Measurements from ENCODE around the gene MED12. TPM values are rescaled to one million over a fixed set of nuclear protein-coding genes. Genes with fewer than 3 reads are reported as not detected.
"Not testable (repeated sequence)": the region's sequence is repeated elsewhere in the genome, so short reads cannot be mapped to it uniquely, and the experiment has no call there.

Gene MED12
- total RNA-seq, 2 donors from 2014 or later = 66.2 to 79.2 TPM

DNA sequence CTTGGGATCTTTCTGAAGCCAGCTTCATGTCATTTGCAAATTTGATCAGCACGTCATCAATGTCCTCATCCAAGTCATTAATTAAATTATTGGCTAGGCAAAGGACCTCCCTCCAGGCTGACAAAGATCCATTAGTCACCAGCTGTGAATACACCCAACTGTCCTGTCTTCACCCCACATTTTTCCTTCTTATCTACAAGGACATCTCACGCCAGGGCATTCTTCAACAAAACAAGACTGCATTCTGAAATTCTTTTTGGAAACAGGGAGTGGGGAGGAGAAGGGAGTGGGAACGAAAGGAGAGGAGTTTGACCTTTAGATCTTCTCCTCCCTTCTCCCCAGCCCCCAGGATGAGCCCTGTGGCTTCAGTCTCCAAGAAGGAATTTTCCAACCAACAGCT is 58.9 kb downstream of the MED12 start:
- H3K27ac Mint-ChIP-seq = no peak overlapping the region
- peaks cover 4% of the 10 kb centered on the region for H3K4me1 Mint-ChIP-seq
- peaks cover 2% of the 10 kb centered on the region for H3K36me3 Mint-ChIP-seq (ENCODE audit: low read depth)
- H3K9me3 ChIP-seq (ENCODE audit: control insufficient read depth, low read length, poor library complexity, severe bottlenecking) = no peaks in the 10 kb centered on the region
- ATAC-seq (no peak), DNase-seq (no peak)
- H3K27me3 Mint-ChIP-seq = no peaks in the 10 kb centered on the region
- no peak overlapping the region for H3K4me3 Mint-ChIP-seq

DNA sequence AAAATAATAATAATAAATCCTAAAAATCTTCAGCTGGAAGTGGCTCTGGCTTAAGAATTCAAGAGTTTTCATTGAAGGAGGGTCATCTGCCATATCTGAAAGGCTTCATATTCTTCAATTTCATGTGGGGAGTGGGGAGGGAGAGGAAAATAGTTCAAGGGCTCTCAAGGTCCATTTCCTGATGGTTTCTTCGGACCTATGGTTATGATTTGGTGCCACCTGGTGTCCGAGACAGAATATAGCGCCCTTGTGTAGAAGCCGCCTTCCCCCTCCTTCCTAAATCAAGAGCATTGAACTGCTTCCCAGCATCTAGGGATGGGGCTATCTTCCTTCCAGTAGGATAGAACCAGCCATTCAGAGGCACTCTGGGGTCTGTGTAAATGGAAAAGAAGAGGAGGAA is 60.5 kb downstream of the MED12 start:
- no peaks in the 10 kb centered on the region for H3K9me3 ChIP-seq (ENCODE audit: control insufficient read depth, low read length, poor library complexity, severe bottlenecking)
- H3K27me3 Mint-ChIP-seq = no peaks in the 10 kb centered on the region
- H3K4me1 Mint-ChIP-seq = peaks cover 7% of the 10 kb centered on the region
- DNase-seq = no peak
- no peak overlapping the region for H3K4me3 Mint-ChIP-seq
- ATAC-seq = no peak
- no peaks in the 10 kb centered on the region for H3K36me3 Mint-ChIP-seq (ENCODE audit: low read depth)
- H3K27ac Mint-ChIP-seq = no peak overlapping the region

DNA sequence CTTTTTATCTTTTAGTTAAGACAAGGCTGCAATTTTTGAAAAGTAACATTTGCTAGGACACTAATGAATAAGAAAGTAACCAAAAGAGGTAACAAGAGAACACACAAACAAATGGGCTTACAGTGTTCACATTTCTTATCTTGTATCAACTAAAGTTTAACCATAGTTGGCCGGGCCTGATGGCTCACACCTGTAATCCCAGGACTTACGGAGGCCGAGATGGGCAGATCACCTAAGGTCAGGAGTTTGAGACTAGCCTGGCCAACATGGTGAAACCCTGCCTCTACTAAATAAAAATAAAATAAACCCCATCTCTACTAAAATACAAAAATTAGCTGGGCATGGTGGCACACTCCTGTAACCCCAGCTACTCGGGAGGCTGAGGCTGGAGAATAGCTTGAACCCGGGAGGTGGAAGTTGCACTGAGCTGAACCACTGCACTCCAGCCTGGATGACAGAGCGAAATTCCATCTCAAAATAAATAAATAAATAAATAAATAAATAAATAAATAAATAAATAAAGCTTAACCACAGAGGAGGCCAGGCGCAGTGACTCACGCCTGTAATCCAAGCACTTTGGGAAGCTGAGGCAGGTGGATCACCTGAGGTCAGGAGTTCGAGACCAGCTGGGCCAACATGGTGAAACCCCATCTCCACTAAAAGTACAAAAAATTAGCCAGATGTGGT is 62.3 kb downstream of the MED12 start:
- not testable (repeated sequence) for H3K4me1 Mint-ChIP-seq; H3K9me3 ChIP-seq (ENCODE audit: control insufficient read depth, low read length, poor library complexity, severe bottlenecking); H3K27me3 Mint-ChIP-seq; DNase-seq; H3K4me3 Mint-ChIP-seq; H3K36me3 Mint-ChIP-seq (ENCODE audit: low read depth); ATAC-seq
- H3K27ac Mint-ChIP-seq = peak overlapping the region; percentile 21

DNA sequence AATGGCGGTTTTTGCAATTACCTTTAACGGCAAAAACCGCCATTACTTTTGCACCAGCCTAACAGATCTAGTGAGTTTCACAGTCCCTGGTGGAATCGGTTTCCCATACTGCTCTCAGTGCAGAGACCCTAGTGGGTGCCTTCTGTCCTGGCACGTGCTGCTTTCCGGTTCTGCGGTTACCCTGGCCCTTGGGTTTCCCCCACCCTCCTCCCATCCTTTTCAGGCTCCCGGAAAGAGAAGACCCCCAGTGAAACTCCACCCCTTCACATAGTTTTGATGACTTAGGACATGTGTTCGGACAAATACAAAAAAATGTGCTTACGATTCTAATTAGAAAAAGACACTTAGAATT is 63.1 kb downstream of the MED12 start:
- no peaks in the 10 kb centered on the region for H3K9me3 ChIP-seq (ENCODE audit: control insufficient read depth, low read length, poor library complexity, severe bottlenecking)
- Mint-ChIP-seq H3K4me3 (peak overlapping the region; percentile 92), H3K27me3 (no peaks in the 10 kb centered on the region), H3K27ac (peak overlapping the region; percentile 93), H3K4me1 (peaks cover 7% of the 10 kb centered on the region), H3K36me3 (ENCODE audit: low read depth) (no peaks in the 10 kb centered on the region)
- DNase-seq = peak; percentile 7 to 44 (median 27)
- peak; percentile 63 for ATAC-seq

DNA sequence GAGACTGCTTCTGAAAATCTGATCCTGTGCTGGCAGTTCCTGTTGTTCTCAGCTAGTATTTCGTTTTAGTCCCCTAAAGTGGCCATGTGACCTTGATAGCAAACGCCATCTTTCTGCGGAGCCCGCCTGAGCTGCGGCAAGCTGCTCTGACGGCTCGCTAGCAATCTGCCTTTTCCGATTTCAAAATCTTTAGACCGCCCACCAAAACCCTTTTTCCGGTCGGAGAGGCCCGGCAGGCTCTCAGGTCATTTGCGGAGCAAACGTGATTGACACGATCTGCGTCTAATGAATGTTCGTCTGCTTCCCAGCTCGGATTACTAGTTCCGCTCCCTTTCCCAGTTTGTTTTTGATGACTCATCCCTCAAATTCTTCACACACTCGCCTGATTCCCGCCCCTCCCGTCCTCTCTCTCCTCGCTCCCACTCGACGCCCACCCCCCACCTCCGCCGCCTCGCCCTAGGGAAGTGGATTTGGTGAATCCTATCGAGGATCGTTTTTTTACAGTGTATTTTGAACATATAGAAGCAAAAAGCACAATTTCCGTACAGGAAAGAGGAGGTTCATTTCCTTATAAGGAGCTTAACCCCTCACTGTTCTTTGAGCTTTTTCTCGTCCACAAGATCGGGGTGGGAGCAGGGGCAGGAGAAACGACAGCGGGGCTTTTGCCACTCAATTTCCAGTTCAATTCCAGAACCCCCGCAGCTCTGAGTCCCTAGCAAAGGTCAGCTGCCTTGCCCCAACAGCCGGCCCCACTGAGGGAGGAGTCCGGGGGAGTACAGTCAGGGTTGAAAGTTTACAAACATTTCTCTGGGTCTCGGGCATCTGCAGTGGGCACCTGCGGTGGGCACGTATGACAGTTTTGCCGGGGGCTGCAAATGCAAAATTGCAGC is 63.8 kb downstream of the MED12 start:
- Mint-ChIP-seq H3K4me1 (peaks cover 7% of the 10 kb centered on the region), H3K4me3 (peak overlapping the region; percentile 92), H3K27ac (peak overlapping the region; percentile 93), H3K36me3 (ENCODE audit: low read depth) (no peaks in the 10 kb centered on the region), H3K27me3 (no peaks in the 10 kb centered on the region)
- peak; percentile 94 for ATAC-seq
- H3K9me3 ChIP-seq (ENCODE audit: control insufficient read depth, low read length, poor library complexity, severe bottlenecking) = no peaks in the 10 kb centered on the region
- DNase-seq = peak; percentile 58 to 71 (median 66)

DNA sequence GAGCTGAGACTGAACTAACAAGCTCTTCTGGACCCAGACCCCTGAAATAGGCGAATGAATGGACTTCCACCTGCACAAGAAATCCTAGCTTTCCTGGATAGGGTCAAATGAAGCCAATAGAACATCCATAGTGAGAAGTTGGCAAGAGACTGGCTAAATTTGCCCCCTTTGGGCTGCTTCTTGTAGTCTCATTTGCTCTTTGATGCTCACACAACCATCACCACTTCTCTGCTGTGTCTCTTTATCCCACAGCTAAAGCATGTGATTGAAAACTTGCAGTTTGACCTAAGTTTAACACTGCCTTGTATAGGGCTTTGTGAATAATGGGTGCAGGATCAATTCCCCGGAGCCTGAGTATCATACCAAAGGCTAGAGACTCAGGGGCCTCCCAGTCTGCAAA is 64.5 kb downstream of the MED12 start:
- no peaks in the 10 kb centered on the region for H3K27me3 Mint-ChIP-seq
- H3K4me3 Mint-ChIP-seq = peak overlapping the region; percentile 92

DNA sequence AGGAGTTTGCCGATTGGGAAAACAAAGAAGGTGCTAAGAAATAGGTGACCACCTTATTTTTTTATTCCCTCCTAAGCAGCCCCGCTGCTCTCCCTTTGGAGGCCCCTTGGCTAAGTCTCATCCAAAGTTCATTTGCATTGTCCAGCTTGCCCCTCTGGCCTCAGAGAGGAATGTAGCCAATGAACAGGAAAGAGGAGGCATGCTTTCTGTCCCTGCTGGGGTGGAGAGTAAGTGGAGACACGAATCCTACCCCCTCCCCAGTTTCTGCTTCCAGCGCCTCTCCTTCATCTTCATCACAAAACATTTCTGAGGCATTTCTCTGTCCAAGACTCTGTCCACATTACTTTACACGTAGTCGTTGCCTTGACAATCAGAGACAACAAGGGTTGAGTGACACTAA is 64.9 kb downstream of the MED12 start:
- ATAC-seq (no peak), DNase-seq (no peak)
- H3K9me3 ChIP-seq (ENCODE audit: control insufficient read depth, low read length, poor library complexity, severe bottlenecking) = no peaks in the 10 kb centered on the region
- H3K27me3 Mint-ChIP-seq = no peaks in the 10 kb centered on the region
- H3K27ac Mint-ChIP-seq = no peak overlapping the region
- H3K36me3 Mint-ChIP-seq (ENCODE audit: low read depth) = no peaks in the 10 kb centered on the region
- H3K4me1 Mint-ChIP-seq = peaks cover 7% of the 10 kb centered on the region
- no peak overlapping the region for H3K4me3 Mint-ChIP-seq

More for the DNA sequence above, 64.5 kb downstream of the MED12 start:
- no peak for DNase-seq
- ATAC-seq = no peak
- peak overlapping the region; percentile 93 for H3K27ac Mint-ChIP-seq
- no peaks in the 10 kb centered on the region for H3K36me3 Mint-ChIP-seq (ENCODE audit: low read depth)
- peaks cover 7% of the 10 kb centered on the region for H3K4me1 Mint-ChIP-seq
- no peaks in the 10 kb centered on the region for H3K9me3 ChIP-seq (ENCODE audit: control insufficient read depth, low read length, poor library complexity, severe bottlenecking)

DNA sequence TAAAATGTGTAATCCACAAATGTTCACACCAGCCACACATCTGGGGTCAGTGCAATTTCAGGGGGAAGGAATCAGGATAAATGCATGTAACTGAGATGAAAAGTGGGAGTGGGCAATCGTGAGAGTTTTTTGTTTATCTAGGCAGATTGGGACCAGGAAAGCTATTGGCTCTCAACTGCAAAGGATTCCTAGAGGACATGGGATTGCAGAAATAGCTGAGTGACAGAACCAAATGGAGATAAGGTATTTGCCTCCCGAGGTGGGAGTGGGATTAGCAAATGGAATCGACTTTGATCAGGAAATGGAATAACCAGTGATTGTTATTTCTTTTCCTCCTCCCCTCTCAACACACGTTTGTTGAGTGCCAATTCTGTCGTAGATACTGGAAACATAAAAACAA is 65.7 kb downstream of the MED12 start:
- ATAC-seq (no peak), DNase-seq (no peak)
- Mint-ChIP-seq H3K4me3 (no peak overlapping the region), H3K4me1 (peaks cover 5% of the 10 kb centered on the region), H3K36me3 (ENCODE audit: low read depth) (no peaks in the 10 kb centered on the region), H3K27ac (no peak overlapping the region), H3K27me3 (no peaks in the 10 kb centered on the region)
- no peaks in the 10 kb centered on the region for H3K9me3 ChIP-seq (ENCODE audit: control insufficient read depth, low read length, poor library complexity, severe bottlenecking)

DNA sequence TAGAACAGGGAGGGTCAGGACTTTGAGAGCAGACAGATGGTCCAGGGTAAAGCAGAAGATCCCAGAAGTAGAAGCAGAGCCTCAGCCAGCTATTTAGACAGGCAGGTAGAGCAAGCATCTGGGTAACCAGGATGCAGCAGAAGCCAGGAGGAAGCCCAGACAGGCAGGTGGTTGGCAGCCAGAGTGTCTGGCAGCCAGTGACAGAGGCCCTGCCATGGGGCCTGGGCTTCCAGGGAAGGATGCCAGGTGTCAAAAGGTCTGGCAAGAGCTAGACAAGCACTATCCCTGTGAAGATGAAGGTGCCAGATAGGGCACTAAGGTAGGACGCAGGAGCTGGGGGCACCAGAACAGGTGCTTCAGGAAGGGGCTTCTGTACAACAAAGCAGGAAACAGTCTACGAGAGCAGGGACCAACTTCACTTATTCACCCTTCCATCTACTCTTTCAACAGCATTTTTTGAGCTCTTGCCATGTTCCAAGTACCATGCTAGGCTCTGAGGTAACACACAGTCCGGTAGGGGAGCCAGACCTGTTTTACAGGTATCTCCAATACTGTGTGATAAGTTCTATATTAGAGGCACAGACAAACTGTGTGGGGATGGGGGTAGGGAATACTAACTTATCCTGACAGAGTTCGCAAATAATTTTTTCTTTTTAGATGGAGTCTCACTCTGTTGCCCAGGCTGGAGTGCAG is 66.6 kb downstream of the MED12 start:
- no peak for DNase-seq
- no peaks in the 10 kb centered on the region for H3K27me3 Mint-ChIP-seq
- H3K27ac Mint-ChIP-seq = no peak overlapping the region
- H3K4me3 Mint-ChIP-seq = no peak overlapping the region
- H3K36me3 Mint-ChIP-seq (ENCODE audit: low read depth) = no peaks in the 10 kb centered on the region
- peaks cover 5% of the 10 kb centered on the region for H3K4me1 Mint-ChIP-seq
- no peaks in the 10 kb centered on the region for H3K9me3 ChIP-seq (ENCODE audit: control insufficient read depth, low read length, poor library complexity, severe bottlenecking)
- no peak for ATAC-seq

DNA sequence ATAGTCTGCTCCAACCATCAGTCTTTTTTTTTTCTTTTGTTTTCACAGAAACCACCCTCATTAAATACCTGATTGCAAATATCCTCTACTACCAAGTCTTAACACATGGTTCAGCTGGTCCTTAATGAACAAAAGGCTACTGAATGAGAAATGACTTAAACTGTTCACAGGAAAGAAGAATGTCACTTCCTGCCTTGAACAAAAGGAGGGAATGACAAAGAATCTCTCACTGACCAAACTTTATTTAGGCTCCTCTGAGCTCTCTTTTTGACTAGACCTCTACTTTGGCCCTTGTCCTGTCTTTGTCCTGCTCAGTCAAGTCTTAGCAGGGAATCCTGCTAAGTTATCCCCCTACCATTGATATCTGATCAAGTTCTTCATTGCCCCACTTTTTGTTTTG is 72.9 kb downstream of the MED12 start:
- ATAC-seq (no peak), DNase-seq (no peak)
- H3K4me3 Mint-ChIP-seq = no peak overlapping the region

More for the DNA sequence above, 72.9 kb downstream of the MED12 start:
- Mint-ChIP-seq H3K27me3 (no peaks in the 10 kb centered on the region), H3K36me3 (ENCODE audit: low read depth) (peaks cover 5% of the 10 kb centered on the region), H3K4me1 (peaks cover 16% of the 10 kb centered on the region), H3K27ac (peak overlapping the region; percentile 74)
- no peaks in the 10 kb centered on the region for H3K9me3 ChIP-seq (ENCODE audit: control insufficient read depth, low read length, poor library complexity, severe bottlenecking)

Other genes starting within 250 kb of the MED12 start
- not detected for gene TEX11, start 209.9 kb upstream of the MED12 start, total RNA-seq
- gene SLC7A3, start 187.5 kb upstream of the MED12 start, total RNA-seq = not detected
- 10 to 100 TPM; 32.4 to 35.4 TPM for gene SNX12, start 50.3 kb upstream of the MED12 start, total RNA-seq
- gene FOXO4, start 22.7 kb upstream of the MED12 start, total RNA-seq = 10 to 100 TPM; 23.4 to 40.1 TPM
- 10 to 100 TPM; 57.7 to 68.3 TPM for gene CXorf65, start 11.9 kb upstream of the MED12 start, total RNA-seq
- 100 to 1,000 TPM; 347 to 400 TPM for gene IL2RG, start 7.0 kb upstream of the MED12 start, total RNA-seq
- 1 to 10 TPM; 2.9 to 4.2 TPM for gene NLGN3, start 26.2 kb downstream of the MED12 start, total RNA-seq
- not detected for gene GJB1, start 104.6 kb downstream of the MED12 start, total RNA-seq
- gene ZMYM3, start 135.5 kb downstream of the MED12 start, total RNA-seq = 10 to 100 TPM; 15.2 to 18.1 TPM
- 100 to 1,000 TPM; 404 to 406 TPM for gene NONO, start 165.0 kb downstream of the MED12 start, total RNA-seq
- 1 to 10 TPM; 1.6 to 2.4 TPM for gene ITGB1BP2, start 183.2 kb downstream of the MED12 start, total RNA-seq
- gene TAF1, start 247.8 kb downstream of the MED12 start, total RNA-seq = 10 to 100 TPM; 52.9 to 62.5 TPM

All from T-helper 17 cell (primary cell).